ENCODE measurements around the gene S1PR4. TPM values are rescaled to one million over a fixed set of nuclear protein-coding genes. Genes with fewer than 3 reads are reported as not detected.
"Not testable (repeated sequence)": the region's sequence is repeated elsewhere in the genome, so short reads cannot be mapped to it uniquely, and the experiment has no call there.

S1PR4 gene
- polyA plus RNA-seq, 1 of the 3 experiments (the other 2 are of a cell fraction), result not detected

DNA sequence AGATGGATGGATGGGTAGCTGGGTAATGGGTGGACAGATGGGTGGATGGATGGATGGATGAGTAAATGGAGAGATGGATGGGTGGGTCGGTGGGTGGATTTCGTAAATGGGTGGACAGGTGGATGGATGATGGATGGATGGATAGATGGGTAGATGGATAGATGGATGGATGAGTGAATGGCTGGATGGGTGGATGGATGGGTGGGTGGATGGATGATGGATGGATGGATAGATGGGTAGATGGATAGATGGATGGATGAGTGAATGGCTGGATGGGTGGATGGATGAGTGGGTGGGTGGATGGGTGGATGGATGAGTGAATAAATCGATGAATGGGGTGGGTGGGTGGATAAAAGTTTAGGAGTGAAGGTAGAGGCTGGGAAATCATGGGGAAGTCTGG is 24.1 kb upstream of the S1PR4 start:
- POLR2A ChIA-PET; CTCF ChIA-PET; H3K4me1 ChIP-seq (ENCODE audit: control insufficient read depth in 1 of 2, insufficient read depth in 2 of 2, low read depth in 1 of 2, low read length in 1 of 2); H2AFZ ChIP-seq (ENCODE audit: low read depth); H3K79me2 ChIP-seq (ENCODE audit: insufficient read depth); H4K20me1 ChIP-seq (ENCODE audit: insufficient read depth); DNase-seq; H3K36me3 ChIP-seq (replicated peaks in 1 of 2; ENCODE audit: control insufficient read depth in 1 of 2, insufficient read depth in 2 of 2, low read length in 1 of 2); H3K9me3 ChIP-seq; H3F3A ChIP-seq (replicated peaks; ENCODE audit: insufficient read depth); H3K9me2 ChIP-seq; H3K27me3 ChIP-seq (ENCODE audit: insufficient read depth): not testable (repeated sequence)
- peak overlapping the region in 1 of 2 experiments; percentile 96; a peak in 2 of 4 replicates for H3K27ac ChIP-seq (ENCODE audit: low read depth in 2 of 2, low read length in 1 of 2)
- 68% methylated on average over 3 of the region's 3 CpGs for WGBS (ENCODE audit: low lambda C conversion rate)
- peak overlapping the region; percentile 8 to 28; a peak in 2 of 4 replicates for H3K4me3 ChIP-seq (ENCODE audit: low read depth in 2 of 2, low read length in 1 of 2)
- H3K9ac ChIP-seq, result peak overlapping the region; percentile 71
- peak overlapping the region; percentile 57 for H3K4me2 ChIP-seq

DNA sequence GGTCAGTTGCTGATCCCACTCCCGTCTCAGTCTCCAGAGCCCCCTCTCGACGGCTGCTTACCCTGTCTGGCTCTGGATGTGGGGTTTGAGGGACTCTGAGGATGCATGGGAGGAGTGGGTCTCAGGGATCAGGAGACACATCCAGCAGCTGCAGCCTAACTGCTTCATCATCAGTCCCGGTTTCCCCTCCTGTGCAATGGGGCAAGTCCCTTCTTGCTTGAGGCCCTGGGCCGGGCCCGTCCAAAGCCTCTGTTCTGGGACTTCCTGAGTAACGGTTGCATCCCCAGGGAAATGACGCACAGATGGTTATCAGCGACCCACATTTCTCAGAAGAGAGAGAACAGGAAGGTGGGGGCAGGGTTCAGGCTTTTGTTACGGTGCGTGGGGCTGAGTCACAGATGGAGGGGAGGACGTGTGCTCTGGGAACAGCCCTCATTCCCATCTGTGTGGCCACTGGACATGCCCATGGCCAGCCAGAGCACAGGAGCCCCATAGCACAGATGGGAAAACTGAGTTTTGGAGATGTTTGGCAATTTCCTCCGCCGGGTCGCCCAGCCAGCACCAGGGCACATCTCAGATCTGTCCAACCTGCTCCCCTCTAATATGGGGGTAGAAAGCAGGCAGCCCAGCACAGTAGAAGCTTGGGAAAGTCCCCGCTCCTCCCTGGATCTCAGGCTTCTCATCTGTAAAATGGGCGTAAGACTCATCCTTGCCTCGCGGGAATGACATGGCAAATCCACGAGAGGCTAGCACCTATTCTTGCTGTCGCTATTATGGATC is 23.4 kb upstream of the S1PR4 start:
- Histone ChIP-seq H3K36me3 (replicated peaks in 1 of 2; ENCODE audit: control insufficient read depth in 1 of 2, insufficient read depth in 2 of 2, low read length in 1 of 2) (no peaks in the 10 kb centered on the region), H4K20me1 (ENCODE audit: insufficient read depth) (no peaks in the 10 kb centered on the region), H2AFZ (ENCODE audit: low read depth) (peak overlapping the region; percentile 23), H3K27ac (ENCODE audit: low read depth in 2 of 2, low read length in 1 of 2) (peak overlapping the region in 1 of 2 experiments; percentile 96; a peak in 2 of 4 replicates), H3K9me3 (no peaks in the 10 kb centered on the region), H3F3A (replicated peaks; ENCODE audit: insufficient read depth) (peaks cover 4% of the 10 kb centered on the region), H3K79me2 (ENCODE audit: insufficient read depth) (no peaks in the 10 kb centered on the region), H3K4me1 (ENCODE audit: control insufficient read depth in 1 of 2, insufficient read depth in 2 of 2, low read depth in 1 of 2, low read length in 1 of 2) (peaks cover 0 to 3% of the 10 kb centered on the region in 2 experiments; a peak in 2 of 4 replicates), H3K4me3 (ENCODE audit: low read depth in 2 of 2, low read length in 1 of 2) (peak overlapping the region; percentile 8 to 28; a peak in 2 of 4 replicates), H3K9ac (peak overlapping the region; percentile 71), H3K9me2 (no peaks in the 10 kb centered on the region), H3K27me3 (ENCODE audit: insufficient read depth) (no peaks in the 10 kb centered on the region), H3K4me2 (peak overlapping the region; percentile 57)
- CTCF ChIA-PET, result interaction anchor here (1.2 kb wide), 1 partner anchor 193 kb away, joined by 3 read pairs; no protein-coding TSS in a partner anchor
- WGBS (ENCODE audit: low lambda C conversion rate), result 36% methylated on average over 16 of the region's 21 CpGs
- POLR2A ChIA-PET, result no interaction called here
- DNase-seq, result peak; percentile 66
- TF ChIP-seq GATA2 (CRISPR knock-in tag; IDR thresholded peaks at IDR 0.05) (no peak), NRF1 (IDR thresholded peaks at IDR 0.05; ENCODE audit: low read depth, low read length) (no peak), USF1 (IDR thresholded peaks at IDR 0.05; ENCODE audit: borderline replicate concordance, low read depth) (no peak; the same call in 1 of the 2 replicates), FOXM1 (IDR thresholded peaks at IDR 0.05; ENCODE audit: low read depth) (no peak; the same call in none of the 2 replicates), MAX (IDR thresholded peaks at IDR 0.05; ENCODE audit: low read depth) (peak; percentile 98), RXRA (IDR thresholded peaks at IDR 0.05; ENCODE audit: borderline replicate concordance, low read depth) (no peak; the same call in 1 of the 2 replicates), EP300 (IDR thresholded peaks at IDR 0.05; ENCODE audit: borderline replicate concordance in 1 of 2, low read depth in 1 of 2, low read length in 1 of 2) (peak in 1 of 2 experiments; percentile 98; a peak in 2 of 4 replicates), NFIC (IDR thresholded peaks at IDR 0.05; ENCODE audit: borderline replicate concordance) (peak; percentile 83; the same call in 1 of the 2 replicates), EZH2phosphoT487 (IDR thresholded peaks at IDR 0.05; ENCODE audit: borderline replicate concordance, low read depth) (no peak), CHD2 (IDR thresholded peaks at IDR 0.05; ENCODE audit: low read length, partially characterized antibody) (no peak), REST (IDR thresholded peaks at IDR 0.05; ENCODE audit: low read depth, low read length) (peak; percentile 81), MXI1 (IDR thresholded peaks at IDR 0.05; ENCODE audit: low read depth, low read length) (no peak), ZBTB33 (IDR thresholded peaks at IDR 0.05; ENCODE audit: borderline replicate concordance, low read depth) (peak; percentile 88; the same call in 1 of the 2 replicates), RAD21 (IDR thresholded peaks at IDR 0.05; ENCODE audit: low read length) (no peak), SMC3 (IDR thresholded peaks at IDR 0.05; ENCODE audit: low read depth, low read length) (no peak)
- TF ChIP-seq, protein P1, sequence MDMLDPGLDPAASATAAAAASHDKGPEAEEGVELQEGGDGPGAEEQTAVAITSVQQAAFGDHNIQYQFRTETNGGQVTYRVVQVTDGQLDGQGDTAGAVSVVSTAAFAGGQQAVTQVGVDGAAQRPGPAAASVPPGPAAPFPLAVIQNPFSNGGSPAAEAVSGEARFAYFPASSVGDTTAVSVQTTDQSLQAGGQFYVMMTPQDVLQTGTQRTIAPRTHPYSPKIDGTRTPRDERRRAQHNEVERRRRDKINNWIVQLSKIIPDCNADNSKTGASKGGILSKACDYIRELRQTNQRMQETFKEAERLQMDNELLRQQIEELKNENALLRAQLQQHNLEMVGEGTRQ (IDR thresholded peaks at IDR 0.05; ENCODE audit: borderline replicate concordance, low read depth, low read length), result no peak
